WERI-Rb-1 (cell line): ENCODE results near the gene MYBPHL.

Source experiments
- DNase-seq: peaks from one replicate; pipeline ENCODE4 v3.0.0-alpha.2; 2020
- H3K27ac ChIP-seq: fragments of 250-450 bp; sonication (Bioruptor Pico); 2 replicates; pipeline ENCODE4 v1.5.1; 2020; ENCODE audit warnings: mild to moderate bottlenecking, moderate library complexity
- H3K27me3 ChIP-seq: fragments of 250-450 bp; sonication (Bioruptor Pico); 2 replicates; pipeline ENCODE4 v1.5.1; 2021; ENCODE audit warnings: mild to moderate bottlenecking, low read depth, moderate library complexity; ENCODE audit not compliant: insufficient read depth, severe bottlenecking
- H3K36me3 ChIP-seq: fragments of 250-450 bp; sonication (Bioruptor Pico); 2 replicates; pipeline ENCODE4 v1.5.1; 2020; ENCODE audit warnings: mild to moderate bottlenecking, moderate library complexity
- H3K4me3 ChIP-seq: 2 replicates; pipeline ENCODE4 v1.5.1; 2011; ENCODE audit warnings: low read depth, mild to moderate bottlenecking, control low read depth, low read length
- H3K9me3 ChIP-seq: fragments of 250-450 bp; sonication (Bioruptor Pico); 2 replicates; pipeline ENCODE4 v1.5.1; 2021; ENCODE audit warnings: mild to moderate bottlenecking, moderate library complexity; ENCODE audit not compliant: severe bottlenecking
- TF ChIP-seq, protein P1 (sequence below): IDR thresholded peaks from 2 replicates; pipeline ENCODE4 v1.5.1; 2011; ENCODE audit warnings: low read depth, mild to moderate bottlenecking, control low read depth, inconsistent platforms, low read length

Gene MYBPHL

DNA sequence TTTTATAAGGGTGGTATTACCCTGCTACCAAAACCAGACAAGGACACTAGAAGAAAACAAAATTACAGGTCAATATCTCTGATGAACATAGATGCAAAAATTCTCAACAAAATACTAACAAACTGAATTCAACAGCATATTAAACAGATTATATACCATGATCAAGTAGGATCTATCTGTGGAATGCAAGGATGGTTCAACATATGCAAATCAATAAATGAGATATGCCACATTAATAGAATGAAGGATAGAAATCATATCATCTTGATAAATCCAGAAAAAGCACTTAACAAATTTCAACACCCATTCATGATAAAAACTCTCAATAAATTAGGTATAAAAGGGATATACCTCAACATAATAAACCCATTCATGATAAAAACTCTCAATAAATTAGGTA, 24.3 kb upstream of the MYBPHL start:
- H3K9me3 ChIP-seq = peaks cover 16% of the 10 kb centered on the region
- H3K4me3 ChIP-seq = no peak overlapping the region
- H3K27ac ChIP-seq = no peak overlapping the region
- no peaks in the 10 kb centered on the region for H3K27me3 ChIP-seq
- no peak for DNase-seq
- peaks cover 76% of the 10 kb centered on the region for H3K36me3 ChIP-seq
- TF ChIP-seq, protein P1, sequence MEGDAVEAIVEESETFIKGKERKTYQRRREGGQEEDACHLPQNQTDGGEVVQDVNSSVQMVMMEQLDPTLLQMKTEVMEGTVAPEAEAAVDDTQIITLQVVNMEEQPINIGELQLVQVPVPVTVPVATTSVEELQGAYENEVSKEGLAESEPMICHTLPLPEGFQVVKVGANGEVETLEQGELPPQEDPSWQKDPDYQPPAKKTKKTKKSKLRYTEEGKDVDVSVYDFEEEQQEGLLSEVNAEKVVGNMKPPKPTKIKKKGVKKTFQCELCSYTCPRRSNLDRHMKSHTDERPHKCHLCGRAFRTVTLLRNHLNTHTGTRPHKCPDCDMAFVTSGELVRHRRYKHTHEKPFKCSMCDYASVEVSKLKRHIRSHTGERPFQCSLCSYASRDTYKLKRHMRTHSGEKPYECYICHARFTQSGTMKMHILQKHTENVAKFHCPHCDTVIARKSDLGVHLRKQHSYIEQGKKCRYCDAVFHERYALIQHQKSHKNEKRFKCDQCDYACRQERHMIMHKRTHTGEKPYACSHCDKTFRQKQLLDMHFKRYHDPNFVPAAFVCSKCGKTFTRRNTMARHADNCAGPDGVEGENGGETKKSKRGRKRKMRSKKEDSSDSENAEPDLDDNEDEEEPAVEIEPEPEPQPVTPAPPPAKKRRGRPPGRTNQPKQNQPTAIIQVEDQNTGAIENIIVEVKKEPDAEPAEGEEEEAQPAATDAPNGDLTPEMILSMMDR = no peak

DNA sequence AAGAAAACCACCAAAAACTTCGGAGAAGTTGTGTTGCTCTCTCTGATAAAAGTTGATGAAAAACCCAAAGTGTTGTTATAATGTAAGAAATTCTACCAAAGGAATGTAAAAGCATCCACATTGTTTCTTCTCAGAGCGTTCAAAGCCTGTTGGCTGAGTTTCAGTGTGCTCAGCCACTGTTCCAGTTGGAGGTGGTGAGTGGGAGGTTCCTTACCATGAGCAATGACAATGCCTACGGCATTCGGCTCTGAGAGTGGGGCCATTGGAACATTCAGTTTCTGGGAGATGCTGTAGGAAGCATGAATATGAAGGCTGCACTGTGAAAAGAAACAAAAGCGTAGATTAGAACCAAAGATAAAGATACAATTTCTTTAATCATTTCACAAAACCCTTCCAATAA, 20.5 kb upstream of the MYBPHL start:
- peaks cover 66% of the 10 kb centered on the region for H3K36me3 ChIP-seq
- no peak for DNase-seq
- TF ChIP-seq, protein P1 = no peak

DNA sequence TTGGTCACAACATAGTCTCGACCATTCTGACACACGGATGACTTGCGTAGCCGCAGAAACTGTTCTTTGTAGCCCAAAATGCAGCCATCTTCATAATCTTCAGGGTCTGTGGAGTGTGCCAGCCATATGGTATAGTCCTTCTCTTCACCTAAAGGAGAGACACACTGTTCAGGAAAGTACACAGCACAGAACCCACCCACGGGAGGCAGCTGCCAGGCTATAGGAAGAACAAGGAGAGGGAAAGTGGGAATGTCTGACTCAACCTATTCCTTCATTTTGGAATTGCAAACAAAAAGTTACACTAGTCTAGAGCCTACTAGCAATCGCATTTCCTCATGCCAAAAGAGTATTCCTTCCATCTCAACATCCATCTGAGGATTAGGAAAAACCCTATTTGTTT, 16.2 kb upstream of the MYBPHL start:
- H3K9me3 ChIP-seq = no peaks in the 10 kb centered on the region
- peaks cover 78% of the 10 kb centered on the region for H3K36me3 ChIP-seq
- peak overlapping the region; percentile 21 for H3K27ac ChIP-seq
- no peak overlapping the region for H3K4me3 ChIP-seq
- no peaks in the 10 kb centered on the region for H3K27me3 ChIP-seq
- DNase-seq = no peak
- TF ChIP-seq, protein P1 = no peak

More for the DNA sequence above, 20.5 kb upstream of the MYBPHL start:
- no peak overlapping the region for H3K4me3 ChIP-seq
- peaks cover 9% of the 10 kb centered on the region for H3K9me3 ChIP-seq
- H3K27ac ChIP-seq = no peak overlapping the region
- H3K27me3 ChIP-seq = no peaks in the 10 kb centered on the region

DNA sequence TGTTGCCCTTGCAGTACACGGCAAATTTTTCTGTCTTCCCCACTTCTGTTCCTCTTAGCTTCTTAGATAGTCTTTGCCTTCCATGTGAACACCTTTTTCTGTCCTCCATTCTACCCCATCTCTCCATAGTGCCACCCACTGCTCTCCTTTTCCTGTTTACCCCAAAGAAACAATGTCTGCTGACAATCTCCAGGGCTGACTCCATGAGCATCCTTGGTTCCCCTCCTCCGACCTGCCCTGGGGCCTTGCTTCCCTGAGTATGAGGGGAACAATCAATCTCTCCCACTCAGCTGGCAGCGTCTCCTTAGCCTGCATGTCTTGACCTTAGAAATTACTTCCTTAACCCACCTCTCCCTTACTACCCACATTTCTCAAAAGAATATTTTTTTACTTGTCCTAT, 12.3 kb upstream of the MYBPHL start:
- Histone ChIP-seq H3K36me3 (peaks cover 80% of the 10 kb centered on the region), H3K4me3 (no peak overlapping the region), H3K27me3 (no peaks in the 10 kb centered on the region), H3K9me3 (no peaks in the 10 kb centered on the region), H3K27ac (peak overlapping the region; percentile 8; the same call in 1 of the 2 replicates)
- TF ChIP-seq, protein P1 = no peak
- DNase-seq = no peak

DNA sequence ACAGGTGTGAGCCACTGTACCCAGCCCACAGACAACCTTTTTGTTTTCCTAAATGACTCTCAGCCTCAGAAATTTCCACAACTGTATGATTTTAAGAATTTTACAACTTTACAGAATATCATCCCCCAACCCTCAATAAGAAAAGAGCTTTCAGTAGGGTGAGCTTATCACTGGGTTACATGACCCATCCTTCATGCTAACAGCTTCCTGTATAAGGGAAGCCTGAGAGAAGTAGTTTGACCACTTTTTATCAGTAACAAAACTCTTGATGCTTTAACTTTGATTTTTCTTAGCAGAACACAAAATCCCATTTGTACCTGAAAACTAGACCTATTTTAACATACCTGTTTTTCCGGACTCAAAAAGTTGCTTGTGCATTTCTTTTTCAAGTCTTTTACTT, 9.7 kb upstream of the MYBPHL start:
- TF ChIP-seq, protein P1 = no peak
- Histone ChIP-seq H3K4me3 (no peak overlapping the region), H3K27ac (no peak overlapping the region), H3K36me3 (peaks cover 71% of the 10 kb centered on the region), H3K9me3 (no peaks in the 10 kb centered on the region), H3K27me3 (no peaks in the 10 kb centered on the region)
- no peak for DNase-seq

DNA sequence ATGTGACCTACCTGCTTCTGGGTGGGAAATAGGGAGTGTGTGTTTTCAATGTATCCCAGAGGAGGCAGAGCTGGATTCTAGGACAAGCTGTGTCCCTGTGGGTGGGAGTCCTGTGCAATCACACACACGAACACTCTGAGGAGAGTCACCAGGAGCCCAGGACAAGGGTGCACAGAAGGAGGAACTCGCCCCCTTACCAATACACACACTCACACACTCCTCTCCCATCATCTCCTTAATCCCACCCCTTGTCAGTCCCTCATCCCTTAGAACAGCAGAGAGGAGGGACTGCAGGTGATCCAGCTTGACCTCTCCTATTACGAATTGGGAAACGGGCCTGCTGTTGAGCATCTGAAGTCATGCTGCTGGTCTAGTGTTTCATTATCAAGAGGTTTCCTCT, 8.5 kb upstream of the MYBPHL start:
- H3K9me3 ChIP-seq = no peaks in the 10 kb centered on the region
- H3K27me3 ChIP-seq = no peaks in the 10 kb centered on the region
- no peak for DNase-seq
- TF ChIP-seq, protein P1 = no peak
- no peak overlapping the region for H3K27ac ChIP-seq
- H3K4me3 ChIP-seq = no peak overlapping the region
- H3K36me3 ChIP-seq = peaks cover 59% of the 10 kb centered on the region
